Activated CD8-positive, alpha-beta memory T cell treated with anti-CD3 and anti-CD28 coated beads for 4 hours (primary cell): ENCODE results near the gene CTF1.
"Not testable (repeated sequence)": the region's sequence is repeated elsewhere in the genome, so short reads cannot be mapped to it uniquely, and the experiment has no call there.

Experiments
- DNase-seq, 2 donors: peaks; one replicate each; pipeline ENCODE4 v3.0.0-alpha.2; 2020; ENCODE audit warnings: low read depth in 2 of 2

The CTF1 gene, protein sequence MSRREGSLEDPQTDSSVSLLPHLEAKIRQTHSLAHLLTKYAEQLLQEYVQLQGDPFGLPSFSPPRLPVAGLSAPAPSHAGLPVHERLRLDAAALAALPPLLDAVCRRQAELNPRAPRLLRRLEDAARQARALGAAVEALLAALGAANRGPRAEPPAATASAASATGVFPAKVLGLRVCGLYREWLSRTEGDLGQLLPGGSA

DNA sequence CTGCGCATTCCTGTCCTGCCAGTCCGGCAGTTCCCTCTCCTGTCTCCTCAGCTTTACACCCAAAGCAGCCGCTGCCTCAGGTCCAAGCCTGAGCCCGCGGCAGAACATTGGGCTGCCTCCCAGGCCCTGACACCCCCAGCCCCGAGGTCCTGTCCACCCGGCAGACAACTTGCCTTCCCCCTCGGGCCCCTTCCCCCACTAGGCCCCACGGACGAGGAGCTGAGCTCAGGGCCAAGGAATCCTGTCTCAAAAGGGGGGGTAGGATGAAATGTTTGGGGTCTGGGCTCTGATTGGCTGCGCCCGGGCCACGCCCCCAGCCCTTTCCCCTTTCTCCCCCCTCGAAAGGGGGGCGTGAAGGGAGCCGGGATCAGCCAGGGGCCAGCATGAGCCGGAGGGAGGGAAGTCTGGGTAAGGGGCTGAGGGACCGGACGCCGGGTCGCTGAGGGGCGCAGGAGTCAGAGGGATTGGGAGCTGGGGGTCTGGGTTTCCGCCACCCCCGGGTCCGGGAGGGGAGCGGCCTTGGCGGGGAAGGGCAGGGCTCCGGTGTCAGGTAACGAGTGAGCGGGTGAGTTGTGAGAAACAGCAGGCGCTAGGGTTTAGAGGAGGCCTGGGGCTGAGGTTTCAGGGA lies at the start of gene CTF1:
TSS of gene CTF1 (plus strand) at position 354 of the 628 bp plus-strand sequence. CDS start at position 384, 30 bp downstream.
- DNase-seq: no peak

DNA sequence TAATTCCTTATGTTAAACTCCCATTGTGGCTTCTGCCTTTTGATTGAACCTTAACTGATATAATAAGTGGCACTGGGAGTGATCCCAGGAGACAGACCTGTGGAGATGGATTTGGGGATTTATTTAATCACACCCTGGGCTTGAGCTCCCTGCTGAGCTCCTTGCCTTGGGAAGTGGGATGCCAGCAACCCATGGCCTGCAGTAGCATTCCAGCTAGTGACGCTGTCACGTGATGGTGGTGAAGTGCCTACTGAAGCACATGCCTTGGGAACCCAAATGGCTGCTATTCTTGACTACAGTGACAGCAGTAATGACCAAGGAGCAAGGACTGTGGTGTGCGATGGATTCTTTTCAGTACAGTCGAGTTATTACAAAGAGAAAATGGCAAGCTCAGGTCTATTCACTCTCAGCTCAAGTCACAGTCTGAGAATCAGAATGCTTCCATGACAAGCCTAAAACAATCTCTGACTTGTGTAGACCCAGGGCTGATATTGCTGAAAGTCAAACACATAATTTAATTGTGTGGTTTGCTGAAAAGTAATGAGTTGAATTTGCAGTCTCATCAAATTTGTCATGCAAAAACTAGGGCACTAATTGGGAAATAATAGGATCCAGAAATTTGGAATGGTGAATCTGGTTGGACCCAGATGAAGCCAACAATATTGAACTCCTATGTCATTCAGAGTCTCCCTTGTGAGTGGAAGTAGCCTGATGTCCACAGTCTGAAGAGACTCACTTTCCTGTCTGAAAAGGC lies 49.6 kb upstream of the CTF1 start:
- no peak for DNase-seq

DNA sequence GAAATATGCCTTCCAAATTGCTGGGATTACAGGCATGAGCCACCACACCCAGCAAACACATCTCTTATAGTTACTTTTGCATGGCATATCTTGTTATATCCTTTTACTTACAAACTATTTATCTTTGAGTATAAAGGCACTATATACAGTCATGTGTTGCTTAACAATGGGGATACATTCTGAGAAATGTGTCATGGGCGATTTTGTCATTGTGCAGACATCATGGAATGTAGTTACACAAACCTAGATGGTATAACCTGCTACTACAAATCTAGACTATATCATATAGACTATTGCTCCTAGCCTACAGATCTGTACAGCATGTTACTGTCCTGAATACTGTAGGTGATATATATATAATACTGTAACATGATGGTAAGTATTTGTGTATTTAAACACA lies 46.2 kb upstream of the CTF1 start:
- DNase-seq: no peak

DNA sequence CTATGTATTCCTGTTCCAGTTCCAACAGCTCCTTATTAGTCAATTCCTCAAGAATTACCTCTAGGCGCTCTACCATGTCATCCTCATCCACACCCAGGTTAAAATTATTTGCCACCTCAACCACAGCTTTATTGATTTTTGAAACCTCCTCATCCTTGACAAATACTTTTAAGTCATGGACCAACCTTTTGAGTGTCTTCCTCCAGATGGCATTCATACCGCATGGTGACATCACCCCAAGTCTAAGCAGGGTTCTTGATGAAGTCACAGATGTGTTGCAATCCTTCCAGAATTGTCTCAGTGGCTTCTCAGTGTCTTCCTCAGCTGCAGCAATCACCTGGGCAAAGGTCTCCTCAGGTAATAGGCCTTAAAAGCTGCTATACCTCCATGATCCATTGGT lies 42.7 kb upstream of the CTF1 start:
- no peak for DNase-seq

DNA sequence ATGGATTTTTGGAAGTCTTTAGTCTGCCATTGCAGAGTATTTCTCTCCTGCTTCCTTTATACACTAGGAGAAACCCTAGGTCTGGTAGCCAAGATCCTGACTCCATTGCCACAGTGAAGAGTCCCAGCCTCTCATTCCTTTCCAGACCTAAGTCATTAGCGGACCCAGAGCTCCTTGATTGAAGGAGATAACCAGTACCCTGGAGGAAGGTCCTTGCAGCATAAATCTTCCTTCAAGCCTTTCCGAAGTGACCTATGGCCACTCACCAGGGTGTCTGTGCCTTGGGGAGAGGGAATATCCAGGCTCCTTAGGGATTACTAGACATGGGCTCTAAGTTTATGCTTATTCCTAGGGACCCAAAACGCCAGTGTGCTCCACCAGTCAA lies 38.3 kb upstream of the CTF1 start:
- DNase-seq: no peak

DNA sequence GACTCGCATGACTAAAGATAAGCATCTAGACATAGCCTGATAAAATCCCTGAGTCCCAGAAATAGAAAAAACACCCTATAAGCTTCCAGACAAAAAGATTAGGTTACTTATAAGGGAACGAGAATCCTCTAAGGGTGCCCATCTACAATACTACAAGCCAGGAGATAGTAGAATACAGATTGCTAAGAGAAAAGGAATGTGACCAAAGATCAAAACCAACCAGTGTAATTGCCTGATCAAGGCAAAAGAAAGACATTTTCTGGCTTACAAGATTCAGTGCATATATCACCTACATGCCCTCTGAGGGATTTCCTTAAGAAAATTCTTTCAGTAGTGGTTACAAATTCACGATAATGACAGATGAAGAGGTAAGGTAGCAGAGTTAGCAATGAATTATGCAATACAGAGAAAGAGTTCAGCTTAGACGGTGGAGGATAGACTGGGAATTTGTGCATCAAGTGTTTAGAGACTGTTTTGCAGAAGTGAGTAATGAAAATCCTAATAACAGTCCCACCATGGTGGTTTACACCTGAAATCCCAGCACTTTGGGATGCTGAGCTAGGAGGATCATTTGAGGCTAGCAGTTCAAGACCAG lies 37.5 kb upstream of the CTF1 start:
- DNase-seq: no peak

DNA sequence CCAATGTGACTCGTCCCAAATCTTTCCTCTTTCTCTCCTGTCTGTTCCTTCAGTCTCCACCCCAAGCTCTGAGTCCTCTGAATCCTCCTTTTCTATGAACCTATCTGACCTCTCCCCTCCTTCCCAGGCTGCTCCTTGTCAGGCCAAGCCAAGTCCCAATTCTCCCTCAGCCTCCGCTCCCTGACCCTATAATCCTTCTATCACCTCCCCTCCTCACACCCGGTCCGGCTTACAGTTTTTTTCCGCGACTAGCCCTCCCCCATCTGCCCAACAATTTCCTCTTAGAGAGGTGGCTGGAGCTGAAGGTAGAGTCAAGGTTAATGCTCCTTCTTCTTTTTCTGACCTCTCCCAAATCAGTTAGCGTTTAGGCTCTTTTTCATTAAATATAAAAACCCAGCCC lies 35.7 kb upstream of the CTF1 start:
- DNase-seq: not testable (repeated sequence)

DNA sequence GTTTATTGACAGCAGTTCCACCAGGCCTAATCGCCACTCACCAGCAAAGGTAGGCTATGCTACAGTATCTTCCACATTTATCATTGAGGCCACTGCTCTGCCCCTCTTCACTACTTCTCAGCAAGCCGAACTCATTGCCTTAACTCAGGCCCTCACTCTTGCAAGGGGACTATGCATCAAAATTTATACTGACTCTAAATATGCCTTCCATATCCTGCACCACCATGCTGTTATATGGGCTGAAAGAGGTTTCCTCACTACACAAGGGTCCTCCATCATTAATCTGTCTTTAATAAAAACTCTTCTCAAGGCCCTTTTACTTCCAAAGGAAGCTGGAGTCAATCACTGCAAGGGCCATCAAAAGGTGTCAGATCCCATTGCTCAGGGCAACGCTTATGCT lies 33.2 kb upstream of the CTF1 start:
- DNase-seq: not testable (repeated sequence)

DNA sequence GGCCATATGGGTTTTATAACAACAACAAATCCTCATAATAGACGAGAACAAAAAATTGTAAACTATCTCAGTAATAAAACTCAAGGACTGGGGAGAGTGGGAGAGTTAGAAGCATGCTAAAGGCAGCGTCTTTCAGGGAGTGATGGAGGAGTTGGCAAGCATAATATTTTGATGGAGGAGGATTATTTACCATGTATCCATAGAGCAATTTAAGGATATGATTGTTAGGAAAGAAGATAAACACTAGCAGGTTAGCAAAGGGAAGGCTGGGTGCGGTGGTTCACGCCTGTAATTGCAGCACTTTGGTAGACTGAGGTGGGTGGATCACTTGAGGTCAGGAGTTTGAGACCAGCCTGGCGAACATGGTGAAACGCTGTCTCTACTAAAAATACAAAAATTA lies 30.4 kb upstream of the CTF1 start:
- no peak for DNase-seq

DNA sequence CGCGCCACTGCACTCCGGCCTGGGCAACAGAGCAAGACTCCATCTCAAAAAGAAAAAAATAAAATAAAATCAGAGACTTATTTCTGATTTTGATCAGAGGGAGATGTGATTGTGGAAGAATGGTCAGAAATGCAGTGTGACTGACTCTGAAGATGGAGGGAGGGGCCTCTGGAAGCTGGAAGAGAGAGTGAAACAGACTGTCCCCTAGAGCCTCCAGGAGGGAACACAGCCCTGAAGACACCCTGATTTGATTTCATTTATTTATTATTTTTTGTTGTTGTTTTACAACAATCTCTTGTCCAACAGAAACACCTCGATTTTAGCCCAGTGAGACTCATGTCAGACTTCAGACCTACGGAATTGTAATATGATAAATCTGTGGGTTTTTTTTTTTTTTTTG lies 28.7 kb upstream of the CTF1 start:
- DNase-seq: no peak

DNA sequence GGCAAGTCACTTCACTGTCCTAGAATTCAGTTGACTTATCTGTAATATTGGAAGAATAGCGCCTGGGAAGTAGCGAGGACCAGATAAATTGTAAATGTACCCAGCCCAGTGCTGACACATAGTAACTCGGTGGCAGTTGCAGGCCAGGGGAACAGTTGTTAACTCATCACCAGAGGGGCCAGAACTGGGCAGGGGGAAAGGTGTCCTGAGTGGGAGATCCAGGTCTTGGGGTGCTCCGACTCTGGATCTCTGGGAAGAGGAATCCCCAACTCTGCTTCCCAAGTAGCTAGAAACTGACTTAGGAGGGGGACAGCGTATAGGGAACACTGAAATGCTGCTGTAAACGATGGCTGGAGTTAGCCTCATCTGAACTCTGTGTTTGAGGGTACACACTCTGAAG lies 25.5 kb upstream of the CTF1 start:
- no peak for DNase-seq

DNA sequence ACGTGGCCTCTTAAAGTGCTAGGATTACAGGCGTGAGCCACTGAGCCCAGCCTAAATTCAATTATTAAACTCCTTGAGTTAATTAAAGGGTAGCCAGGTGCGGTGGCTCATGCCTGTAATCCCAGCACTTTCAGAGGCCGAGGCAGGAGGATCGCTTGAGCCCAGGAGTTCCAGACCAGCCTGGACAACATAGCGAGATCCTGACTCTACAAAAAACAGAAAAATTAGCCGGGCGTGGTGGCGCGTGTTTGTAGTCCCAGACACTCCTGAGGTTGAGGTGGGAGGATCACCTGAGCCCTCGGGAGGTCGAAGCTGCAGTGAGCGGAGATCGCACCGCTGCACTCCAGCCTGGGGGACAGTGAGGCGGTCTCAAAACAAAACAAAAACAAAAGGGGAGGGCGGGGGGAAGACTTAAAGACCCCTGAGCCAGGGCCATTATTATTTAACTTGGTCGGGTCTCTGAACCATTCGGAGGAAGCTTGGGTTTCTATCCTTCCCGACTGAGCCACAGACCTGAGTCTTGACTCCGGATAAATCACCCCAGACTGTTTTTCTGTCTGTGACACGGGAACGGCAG lies 22.1 kb upstream of the CTF1 start:
- no peak for DNase-seq

DNA sequence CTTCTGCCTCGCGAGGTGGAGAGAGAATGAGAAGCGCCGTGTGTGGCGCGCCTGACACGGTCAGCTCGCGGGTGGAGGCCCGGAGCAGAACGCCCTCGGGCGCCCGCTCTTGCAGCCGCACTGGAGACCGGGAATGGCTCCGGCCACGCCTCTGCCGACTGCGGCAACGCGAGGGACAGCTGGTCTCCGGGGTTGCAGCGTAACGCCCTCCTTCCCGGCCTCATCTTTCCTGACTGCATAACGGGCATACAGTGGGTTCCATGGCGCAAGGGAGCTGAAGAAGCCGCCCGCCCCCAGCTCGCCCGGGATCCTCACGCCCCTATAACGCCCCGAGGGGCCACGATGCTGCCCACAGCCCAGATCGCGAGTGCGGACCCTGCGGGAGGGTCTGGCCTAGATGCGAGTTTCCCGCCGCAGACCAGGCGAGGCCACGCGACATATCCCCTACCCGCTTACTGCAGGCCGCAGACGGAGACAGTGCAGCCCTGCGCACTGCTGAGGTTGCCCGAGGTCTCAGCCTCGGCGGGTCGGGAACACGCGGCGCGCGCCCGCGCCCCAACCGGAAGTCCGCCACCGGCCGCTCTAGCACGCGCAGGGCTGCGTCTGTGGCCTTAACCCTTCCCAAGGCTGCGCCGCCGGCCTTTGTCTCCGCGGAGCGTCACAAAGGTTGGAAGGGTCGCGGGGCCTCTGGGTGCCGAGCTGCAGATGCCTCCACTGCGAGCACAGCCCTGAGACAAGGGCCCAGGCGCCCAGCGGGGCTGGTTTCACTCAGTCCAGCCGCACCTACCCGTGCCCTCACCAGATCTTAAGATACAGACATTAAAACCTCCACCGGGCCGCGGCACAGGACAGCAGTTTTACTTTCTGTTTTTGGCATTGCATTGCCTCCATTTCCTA lies 21.3 kb upstream of the CTF1 start:
- DNase-seq: peak; percentile 76 to 82

DNA sequence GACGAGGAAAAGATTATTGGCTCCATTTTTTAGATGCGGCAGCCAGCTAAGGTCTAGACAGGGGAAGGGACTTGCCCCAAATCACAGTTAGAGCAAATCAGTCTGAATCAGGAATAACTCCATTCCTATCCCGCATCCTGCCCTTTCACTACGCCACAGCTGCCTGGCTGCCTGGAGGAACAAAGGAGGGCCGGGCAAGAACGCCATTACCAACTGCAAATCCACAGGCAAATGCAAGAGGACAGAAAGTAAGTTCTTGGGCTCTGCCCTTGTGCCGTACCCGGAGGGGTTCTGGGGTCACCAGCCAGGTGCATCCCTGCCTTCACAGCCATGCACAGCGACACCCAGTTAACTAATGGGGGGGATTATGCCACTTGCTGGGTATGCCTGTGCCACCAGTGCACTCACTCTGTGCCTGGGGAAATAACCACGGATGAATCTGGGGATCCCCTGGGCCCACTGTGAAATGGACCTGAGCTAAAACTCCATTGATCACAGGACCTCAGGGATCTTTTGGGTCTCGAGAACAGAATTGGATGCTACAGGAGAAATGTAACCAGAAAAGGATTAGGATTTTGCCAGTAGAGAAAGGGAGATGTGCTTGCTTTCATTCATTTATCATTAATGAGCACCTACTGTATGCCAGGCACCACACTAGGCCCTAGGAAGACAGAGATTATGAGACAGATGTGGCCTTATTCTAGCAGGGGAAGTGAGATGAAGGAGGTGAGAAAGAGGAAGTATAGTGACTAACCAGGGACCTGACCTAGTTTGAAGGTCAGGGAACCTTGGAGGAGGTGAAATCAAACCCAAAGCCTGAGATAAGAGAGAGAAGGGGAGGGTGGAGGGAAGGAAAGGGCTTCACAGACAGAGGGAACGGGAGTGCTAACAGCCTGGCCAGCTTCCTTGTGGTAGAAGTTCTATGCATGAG lies 20.3 kb upstream of the CTF1 start:
- no peak for DNase-seq

DNA sequence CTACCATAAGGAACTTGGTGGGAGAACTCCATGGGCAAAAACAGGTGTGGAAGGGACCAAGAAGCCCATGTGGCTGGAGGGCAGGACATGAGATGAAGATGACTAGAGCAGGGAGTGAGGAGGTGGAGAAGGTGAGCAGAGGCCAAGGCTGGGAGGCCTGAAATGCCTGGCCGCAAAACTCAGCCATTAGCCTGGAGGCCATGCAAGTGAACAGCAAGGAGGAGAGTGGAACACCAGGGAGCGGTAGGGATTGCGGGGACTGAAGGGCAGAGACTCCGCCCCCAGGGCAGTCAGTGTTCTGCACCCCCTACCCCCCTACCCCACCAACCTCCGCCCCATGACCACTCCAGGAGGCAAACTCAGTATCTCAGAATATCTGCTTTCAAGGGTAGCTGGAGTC lies 19.5 kb upstream of the CTF1 start:
- no peak for DNase-seq

DNA sequence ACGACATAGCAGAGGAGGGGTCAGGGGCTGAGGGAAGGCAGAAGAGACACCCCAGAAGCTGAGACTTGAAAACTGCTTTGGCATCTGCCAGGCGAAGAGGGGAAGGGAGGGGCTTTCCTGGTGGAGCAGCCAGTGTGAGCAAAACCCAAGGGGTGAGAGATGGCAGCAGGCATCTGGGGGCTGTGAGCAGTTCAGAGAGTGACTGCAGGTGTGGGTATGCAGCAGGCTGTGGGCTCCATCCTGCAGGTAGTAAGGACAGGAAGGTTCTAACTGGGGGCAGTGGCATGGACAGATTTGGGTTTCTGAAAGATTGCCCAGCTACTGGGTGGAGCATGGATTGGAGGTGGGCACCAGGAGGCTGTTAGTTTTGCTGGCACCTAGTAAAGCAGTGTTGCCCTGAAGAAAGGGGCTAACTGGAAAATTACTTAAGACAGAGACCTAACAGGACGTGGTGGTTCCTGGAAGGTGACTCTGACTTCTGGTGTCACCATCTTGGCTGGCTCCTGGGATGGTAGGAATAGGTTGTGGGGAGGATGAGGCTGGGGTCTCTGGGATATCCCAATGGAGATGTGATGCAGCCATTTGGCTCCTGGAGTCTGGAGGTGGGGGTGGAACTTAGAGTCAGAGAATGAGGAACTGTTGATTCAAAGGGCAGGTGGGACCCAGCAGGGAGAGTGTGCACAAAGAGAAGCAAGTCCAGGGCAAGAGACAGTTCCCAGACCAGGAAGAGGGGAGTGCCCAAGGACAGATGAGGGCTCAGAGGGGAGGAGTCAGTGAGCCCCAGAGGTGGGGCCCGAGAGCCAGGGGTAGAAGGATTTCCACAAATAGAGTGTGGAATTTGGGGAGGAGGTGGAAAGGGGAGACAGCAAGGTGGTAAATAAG lies 13.7 kb upstream of the CTF1 start:
- no peak for DNase-seq

DNA sequence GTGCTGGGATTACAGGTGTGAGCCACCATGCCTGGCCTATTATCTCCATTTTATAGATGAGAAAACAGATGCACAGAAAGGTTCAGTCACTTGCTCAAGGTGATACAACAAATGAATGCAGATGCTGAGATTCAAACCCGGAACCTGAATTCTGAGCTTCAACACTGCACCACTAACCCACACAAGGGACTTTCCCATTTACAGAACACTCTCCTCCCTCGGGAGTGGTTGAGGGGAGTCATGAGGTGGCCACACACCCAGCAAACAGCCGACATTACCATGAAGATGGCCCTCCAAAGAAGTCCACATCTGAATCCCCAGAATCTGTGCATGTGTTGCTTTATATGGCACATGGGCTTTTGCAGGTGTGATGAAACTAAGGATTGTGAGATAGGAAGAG lies 11.7 kb upstream of the CTF1 start:
- no peak for DNase-seq

DNA sequence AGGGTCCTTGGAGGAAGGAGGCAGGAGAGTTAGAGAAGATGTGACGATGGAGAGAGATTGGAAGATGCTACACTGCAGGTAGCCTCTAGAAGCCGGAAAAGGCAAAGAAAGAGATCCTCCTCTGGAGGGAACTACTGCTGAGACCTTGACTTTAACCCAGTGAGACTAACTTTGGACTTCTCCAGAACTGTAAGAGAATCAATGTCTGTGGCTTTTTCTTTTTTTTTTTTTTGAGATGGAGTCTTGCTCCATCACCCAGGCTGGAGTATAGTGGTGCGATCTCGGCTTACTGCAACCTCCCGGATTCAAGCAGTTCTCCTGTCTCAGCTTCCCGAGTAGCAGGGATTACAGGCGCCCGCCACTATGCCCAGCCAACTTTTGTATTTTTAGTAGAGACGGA lies 11.2 kb upstream of the CTF1 start:
- DNase-seq: no peak

DNA sequence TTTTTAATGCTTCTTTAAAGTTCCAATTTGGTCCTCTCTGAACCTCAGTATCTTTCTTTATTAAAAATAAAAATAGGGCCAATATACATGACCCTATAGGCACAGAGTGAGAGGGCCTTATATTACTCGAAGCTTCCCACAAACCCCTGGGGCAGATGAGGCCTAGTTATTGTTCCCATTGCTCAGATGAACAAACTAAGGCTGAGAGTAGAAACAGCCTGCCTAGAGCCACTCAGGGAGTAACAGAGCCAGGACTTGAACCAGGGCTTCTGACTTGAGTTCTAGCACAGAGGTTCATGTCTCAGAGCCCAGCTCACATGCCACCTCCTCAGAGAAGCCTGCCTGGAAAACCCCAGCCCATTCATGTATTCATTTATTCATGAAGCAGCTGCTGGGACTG lies 10.3 kb upstream of the CTF1 start:
- DNase-seq: no peak
